ENCODE measurements around the gene GPR162. TPM values are rescaled to one million over a fixed set of nuclear protein-coding genes. Genes with fewer than 3 reads are reported as not detected.
"Not testable (repeated sequence)": the region's sequence is repeated elsewhere in the genome, so short reads cannot be mapped to it uniquely, and the experiment has no call there.

Gene GPR162
- total and polyA plus RNA-seq, 10 donors, result 2.1 to 14.7 (median 4.9) TPM

DNA sequence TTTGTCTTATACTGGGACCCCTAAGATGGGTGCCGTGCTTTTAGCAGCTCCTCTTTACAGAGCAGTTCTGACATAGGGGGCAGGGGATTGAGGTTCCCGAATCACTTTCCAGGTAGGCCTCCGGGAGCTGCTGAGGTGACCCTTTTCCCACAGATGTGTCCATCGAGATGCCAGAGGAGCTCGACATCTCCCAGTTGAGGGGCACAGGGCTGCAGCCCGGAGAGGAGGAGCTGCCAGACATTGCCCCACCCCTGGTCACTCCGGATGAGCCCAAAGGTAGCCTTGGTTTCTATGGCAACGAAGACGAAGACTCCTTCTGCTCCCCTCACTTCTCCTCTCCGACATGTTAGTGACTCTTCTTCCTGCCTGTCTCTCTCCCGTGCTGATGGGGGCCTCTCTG, 41.4 kb downstream of the GPR162 start:
- TF ChIP-seq POLR2AphosphoS5 (IDR thresholded peaks at IDR 0.05) (no peak), POLR2A (IDR thresholded peaks at IDR 0.05) (no peak)
- TF ChIP-seq, protein P1, sequence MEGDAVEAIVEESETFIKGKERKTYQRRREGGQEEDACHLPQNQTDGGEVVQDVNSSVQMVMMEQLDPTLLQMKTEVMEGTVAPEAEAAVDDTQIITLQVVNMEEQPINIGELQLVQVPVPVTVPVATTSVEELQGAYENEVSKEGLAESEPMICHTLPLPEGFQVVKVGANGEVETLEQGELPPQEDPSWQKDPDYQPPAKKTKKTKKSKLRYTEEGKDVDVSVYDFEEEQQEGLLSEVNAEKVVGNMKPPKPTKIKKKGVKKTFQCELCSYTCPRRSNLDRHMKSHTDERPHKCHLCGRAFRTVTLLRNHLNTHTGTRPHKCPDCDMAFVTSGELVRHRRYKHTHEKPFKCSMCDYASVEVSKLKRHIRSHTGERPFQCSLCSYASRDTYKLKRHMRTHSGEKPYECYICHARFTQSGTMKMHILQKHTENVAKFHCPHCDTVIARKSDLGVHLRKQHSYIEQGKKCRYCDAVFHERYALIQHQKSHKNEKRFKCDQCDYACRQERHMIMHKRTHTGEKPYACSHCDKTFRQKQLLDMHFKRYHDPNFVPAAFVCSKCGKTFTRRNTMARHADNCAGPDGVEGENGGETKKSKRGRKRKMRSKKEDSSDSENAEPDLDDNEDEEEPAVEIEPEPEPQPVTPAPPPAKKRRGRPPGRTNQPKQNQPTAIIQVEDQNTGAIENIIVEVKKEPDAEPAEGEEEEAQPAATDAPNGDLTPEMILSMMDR (IDR thresholded peaks at IDR 0.05 in 8 of 11, conservative IDR thresholded peaks at IDR 0.05 in 3 of 11), result no peak
- DNase-seq, result no peak
- Histone ChIP-seq H3K27me3 (replicated peaks in 1 of 7) (no peaks in the 10 kb centered on the region), H3K4me1 (peaks cover 0 to 16% (median 8%) of the 10 kb centered on the region in 6 donors), H3K9me3 (no peaks in the 10 kb centered on the region), H3K4me3 (no peak overlapping the region), H3K36me3 (peaks cover under 1 to 83% (median 75%) of the 10 kb centered on the region in 6 donors), H3K27ac (no peak overlapping the region)
- intact Hi-C loops (cut with DNase I; ENCODE audit: low total_unique reads), result loop anchor here (10.0 kb wide), 1 partner anchor 102 kb away; no protein-coding TSS in a partner anchor
- whole genome bisulfite sequencing, 5 donors, result 91 to 96% (median 95%) methylated on average over 11 of the region's 11 CpGs

DNA sequence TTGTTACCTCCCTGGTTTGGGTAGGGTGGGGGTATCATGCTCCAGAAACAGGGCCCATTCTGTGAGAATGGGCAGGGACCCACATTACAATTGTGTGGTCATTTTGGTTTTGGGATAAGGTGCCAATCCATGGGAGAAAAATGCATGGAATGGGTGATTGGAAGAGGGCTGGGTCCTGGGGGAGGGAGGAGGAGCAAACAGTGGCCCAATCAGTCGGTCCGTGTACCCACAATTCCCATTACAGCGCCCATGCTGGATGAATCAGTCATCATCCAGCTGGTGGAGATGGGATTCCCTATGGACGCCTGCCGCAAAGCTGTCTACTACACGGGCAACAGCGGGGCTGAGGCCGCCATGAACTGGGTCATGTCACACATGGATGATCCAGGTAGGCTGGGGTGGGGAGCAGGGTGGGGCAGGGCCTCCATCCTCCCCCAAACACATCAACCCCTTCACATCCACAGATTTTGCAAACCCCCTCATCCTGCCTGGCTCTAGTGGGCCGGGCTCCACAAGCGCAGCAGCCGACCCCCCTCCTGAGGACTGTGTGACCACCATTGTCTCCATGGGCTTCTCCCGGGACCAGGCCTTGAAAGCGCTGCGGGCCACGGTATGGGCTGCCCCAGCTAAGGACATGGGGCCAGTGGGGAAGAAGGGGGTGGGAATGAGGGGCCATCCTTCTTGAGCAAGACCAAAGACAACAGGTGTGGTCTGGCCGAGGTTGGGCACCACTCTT, 42.1 kb downstream of the GPR162 start:
- no peaks in the 10 kb centered on the region for H3K27me3 ChIP-seq (replicated peaks in 1 of 7)
- peak; percentile 69 for DNase-seq
- H3K4me1 ChIP-seq, result peaks cover 7 to 23% (median 15%) of the 10 kb centered on the region in 6 donors
- no peak overlapping the region for H3K4me3 ChIP-seq
- no peak overlapping the region for H3K27ac ChIP-seq
- no peak for TF ChIP-seq POLR2AphosphoS5 (IDR thresholded peaks at IDR 0.05)
- TF ChIP-seq POLR2A (IDR thresholded peaks at IDR 0.05), result no peak
- TF ChIP-seq, protein P1 (IDR thresholded peaks at IDR 0.05 in 8 of 11, conservative IDR thresholded peaks at IDR 0.05 in 3 of 11), result no peak
- intact Hi-C loops (cut with DNase I; ENCODE audit: low total_unique reads), result loop anchor here (10.0 kb wide), 1 partner anchor 101 kb away; no protein-coding TSS in a partner anchor
- 94 to 99% (median 95%) methylated on average over 12 to 16 of the region's 16 CpGs for WGBS, 5 donors
- H3K36me3 ChIP-seq, result peaks cover 0 to 75% (median 68%) of the 10 kb centered on the region in 6 donors
- no peaks in the 10 kb centered on the region for H3K9me3 ChIP-seq

DNA sequence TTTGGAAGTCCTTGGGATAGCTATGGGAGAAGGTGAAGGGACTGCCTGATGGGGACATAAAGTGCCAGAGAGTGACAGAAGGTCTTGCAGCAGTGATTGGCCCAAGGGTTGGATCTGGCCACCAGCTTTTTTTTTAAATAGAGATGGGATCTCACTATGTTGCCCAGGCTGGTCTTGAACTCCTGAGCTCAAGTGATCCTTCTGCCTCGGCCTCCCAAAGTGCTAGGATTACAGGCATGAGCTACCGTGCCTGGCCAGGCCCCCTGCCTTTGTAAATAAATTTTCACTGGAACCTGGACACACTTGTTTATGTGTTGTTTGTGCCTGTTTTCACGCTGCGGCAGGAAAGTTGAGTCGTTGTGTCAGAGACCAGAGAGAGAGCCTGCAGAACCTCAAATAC, 43.7 kb downstream of the GPR162 start:
- not testable (repeated sequence) for H3K9me3 ChIP-seq; DNase-seq; H3K4me3 ChIP-seq; H3K27me3 ChIP-seq (replicated peaks in 1 of 7); H3K27ac ChIP-seq
- intact Hi-C loops (cut with DNase I; ENCODE audit: low total_unique reads), result loop anchor here (10.0 kb wide), 1 partner anchor 99 kb away; no protein-coding TSS in a partner anchor
- 93 to 97% (median 95%) methylated on average over 5 of the region's 5 CpGs for WGBS, 5 donors
- Histone ChIP-seq H3K4me1 (peaks cover 16 to 38% (median 30%) of the 10 kb centered on the region in 6 donors), H3K36me3 (peaks cover 0 to 75% (median 63%) of the 10 kb centered on the region in 6 donors)

DNA sequence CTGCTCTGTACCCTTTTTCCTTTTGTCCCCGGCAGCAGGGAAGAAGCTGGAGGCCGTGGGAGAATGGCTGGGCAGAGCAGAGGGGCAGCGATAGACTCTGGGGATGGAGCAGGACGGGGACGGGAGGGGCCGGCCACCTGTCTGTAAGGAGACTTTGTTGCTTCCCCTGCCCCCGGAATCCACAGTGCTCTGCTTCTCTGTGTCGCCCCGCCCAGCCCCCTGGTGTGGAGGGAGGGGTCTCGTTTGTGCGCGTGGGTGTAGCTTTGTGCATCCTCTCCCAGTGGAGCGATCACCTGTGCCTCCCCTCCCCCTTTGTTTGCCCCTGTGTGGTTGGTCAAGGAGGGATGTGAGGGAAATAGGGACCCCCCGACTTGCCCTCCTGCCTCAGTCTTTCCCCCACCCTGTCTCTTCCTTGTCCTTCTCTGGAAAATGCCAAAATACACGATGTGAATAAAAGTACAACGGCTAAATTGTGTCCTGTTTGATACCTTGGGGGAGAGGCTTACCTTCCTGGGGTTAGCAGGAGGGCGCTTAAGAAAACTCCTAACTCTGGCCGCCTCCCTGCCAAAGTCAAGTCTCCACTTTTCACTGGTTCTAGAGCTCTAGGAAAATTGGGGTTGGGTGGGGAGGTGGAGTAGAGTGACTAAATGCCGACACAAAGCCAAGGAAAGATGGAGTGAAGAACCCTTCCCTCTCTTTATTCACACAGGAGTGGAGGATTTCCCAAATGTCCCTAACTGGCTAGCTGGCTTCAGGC, 44.7 kb downstream of the GPR162 start:
- peaks cover 21 to 49% (median 40%) of the 10 kb centered on the region in 6 donors for H3K4me1 ChIP-seq
- H3K27ac ChIP-seq, result peak overlapping the region in 7 of 8 donors; percentile 96 to 99 (median 98)
- intact Hi-C loops (cut with DNase I; ENCODE audit: low total_unique reads), result loop anchor here (10.0 kb wide), 1 partner anchor 98 kb away; no protein-coding TSS in a partner anchor
- 79 to 87% (median 84%) methylated on average over 18 to 19 of the region's 19 CpGs for WGBS, 5 donors
- TF ChIP-seq POLR2A (IDR thresholded peaks at IDR 0.05) (no peak), POLR2AphosphoS5 (IDR thresholded peaks at IDR 0.05) (no peak)
- TF ChIP-seq, protein P1 (IDR thresholded peaks at IDR 0.05 in 8 of 11, conservative IDR thresholded peaks at IDR 0.05 in 3 of 11), result no peak
- no peaks in the 10 kb centered on the region for H3K27me3 ChIP-seq (replicated peaks in 1 of 7)
- peak overlapping the region in 5 of 8 donors; percentile 94 to 100 (median 99) for H3K4me3 ChIP-seq
- no peaks in the 10 kb centered on the region for H3K9me3 ChIP-seq
- H3K36me3 ChIP-seq, result peaks cover 0 to 75% (median 62%) of the 10 kb centered on the region in 6 donors
- DNase-seq, result peak; percentile 83
